IMR-90 (cell line): Measurements from ENCODE around the gene CAMK2G. TPM values are rescaled to one million over a fixed set of nuclear protein-coding genes. Genes with fewer than 3 reads are reported as not detected.

Experiments
- ATAC-seq: fragments of 200-7000 bp; cut with Tn5 transposase; 2 replicates; pipeline ENCODE4 v1.9.1; 2020; ENCODE audit warnings: low read depth, mild to moderate bottlenecking, moderate library complexity
- BruUV-seq: library from RNA; stranded (reverse); fragments of 400-500 nt; replicated peaks from 2 replicates; lab custom pipeline; 2021; lab: Mats Ljungman, UMichigan
- CTCF ChIA-PET: fragments of 300-600 bp; formaldehyde crosslinking; extraction: SDS; loops from one replicate; lab custom pipeline; 2021; ENCODE audit warnings: antibody characterized with exemption; lab: Yijun Ruan, JAX
- POLR2A ChIA-PET: fragments of 300-600 bp; sonication (Branson Sonifier 250); formaldehyde crosslinking; loops from one replicate; lab custom pipeline; 2022; ENCODE audit warnings: antibody characterized with exemption; ENCODE audit not compliant: unreplicated experiment; lab: Charles Lee
- DNase-seq: peaks from one replicate; pipeline ENCODE4 v3.0.0; 2013
- H2AFZ ChIP-seq: replicated peaks from 2 replicates; pipeline ENCODE3; 2013; ENCODE audit warnings: low read length, mild to moderate bottlenecking; ENCODE audit not compliant: poor library complexity
- H2AK5ac ChIP-seq: 2 replicates; pipeline ENCODE4 v1.6.1; 2013; ENCODE audit warnings: low read depth, low read length, inconsistent platforms
- H2AK9ac ChIP-seq: replicated peaks from 2 replicates; pipeline ENCODE3; 2013; ENCODE audit warnings: mild to moderate bottlenecking, low read depth, low read length, moderate library complexity; ENCODE audit not compliant: poor library complexity
- H2BK120ac ChIP-seq: 2 replicates; pipeline ENCODE4 v1.6.1; 2013; ENCODE audit warnings: low read depth, low read length, inconsistent platforms
- H2BK15ac ChIP-seq: 3 replicates; pipeline ENCODE4 v1.6.1; 2013; ENCODE audit warnings: low read depth, low read length, inconsistent platforms
- H2BK20ac ChIP-seq: 2 replicates; pipeline ENCODE4 v1.6.1; 2013; ENCODE audit warnings: low read depth, mild to moderate bottlenecking, inconsistent platforms, low read length, moderate library complexity
- H2BK5ac ChIP-seq: 2 replicates; pipeline ENCODE4 v1.6.1; 2013; ENCODE audit warnings: mild to moderate bottlenecking, low read depth, low read length, inconsistent platforms; ENCODE audit not compliant: poor library complexity, severe bottlenecking
- H3K14ac ChIP-seq: replicated peaks from 2 replicates; pipeline ENCODE4 v1.6.1; 2013; ENCODE audit warnings: low read depth, low read length, inconsistent platforms
- H3K18ac ChIP-seq: 2 replicates; pipeline ENCODE4 v1.6.1; 2013; ENCODE audit warnings: low read depth, low read length, control low read depth
- H3K23ac ChIP-seq: 2 replicates; pipeline ENCODE4 v1.6.1; 2013; ENCODE audit warnings: low read depth, low read length, inconsistent platforms
- H3K27ac ChIP-seq: 2 replicates; pipeline ENCODE4 v1.5.1; 2013; ENCODE audit warnings: mild to moderate bottlenecking, control low read depth, low read length; ENCODE audit not compliant: insufficient read depth
- H3K27me3 ChIP-seq: 2 replicates; pipeline ENCODE4 v1.6.1; 2013; ENCODE audit warnings: low read length; ENCODE audit not compliant: control insufficient read depth, insufficient read depth
- H3K36me3 ChIP-seq: 2 replicates; pipeline ENCODE4 v1.6.1; 2013; ENCODE audit warnings: low read length, mixed read lengths; ENCODE audit not compliant: control insufficient read depth, insufficient read depth
- H3K4ac ChIP-seq: 2 replicates; pipeline ENCODE4 v1.6.1; 2013; ENCODE audit warnings: low read depth, low read length, inconsistent platforms
- H3K4me1 ChIP-seq: 2 replicates; pipeline ENCODE4 v1.6.1; 2013; ENCODE audit warnings: low read length, mixed read lengths; ENCODE audit not compliant: control insufficient read depth, insufficient read depth
- H3K4me2 ChIP-seq: 2 replicates; pipeline ENCODE4 v1.6.1; 2013; ENCODE audit warnings: low read depth, mild to moderate bottlenecking, control low read depth, low read length, moderate library complexity
- H3K4me3 ChIP-seq: 2 replicates; pipeline ENCODE4 v1.5.1; 2013; ENCODE audit warnings: low read depth, mild to moderate bottlenecking, control low read depth, low read length, moderate library complexity; ENCODE audit not compliant: insufficient read depth
- H3K56ac ChIP-seq: 2 replicates; pipeline ENCODE4 v1.6.1; 2013; ENCODE audit warnings: low read length, inconsistent platforms; ENCODE audit not compliant: insufficient read depth; ENCODE audit errors: extremely low read depth
- H3K79me1 ChIP-seq, 2 experiments: 2 replicates each; pipeline ENCODE4 v1.6.1; 2013; ENCODE audit warnings: low read length in 2 of 2, inconsistent platforms in 1 of 2, low read depth in 1 of 2
- H3K9ac ChIP-seq: 2 replicates; pipeline ENCODE4 v1.6.1; 2013; ENCODE audit warnings: low read depth, low read length, control low read depth
- H3K9me1 ChIP-seq: 2 replicates; pipeline ENCODE4 v1.6.1; 2013; ENCODE audit warnings: low read length, inconsistent platforms; ENCODE audit not compliant: insufficient read depth
- H3K9me3 ChIP-seq: 2 replicates; pipeline ENCODE4 v1.6.1; 2013; ENCODE audit warnings: low read length; ENCODE audit not compliant: control insufficient read depth, insufficient read depth
- H4K20me1 ChIP-seq: 2 replicates; pipeline ENCODE4 v1.6.1; 2013; ENCODE audit warnings: low read length, inconsistent platforms; ENCODE audit not compliant: insufficient read depth
- H4K5ac ChIP-seq: 2 replicates; pipeline ENCODE4 v1.6.1; 2013; ENCODE audit warnings: mild to moderate bottlenecking, low read depth, low read length, control low read depth
- H4K8ac ChIP-seq, 2 experiments: 2 replicates each; pipeline ENCODE4 v1.6.1; 2013; ENCODE audit warnings: low read depth in 2 of 2, low read length in 2 of 2, control low read depth in 1 of 2, inconsistent platforms in 1 of 2
- H4K91ac ChIP-seq: 2 replicates; pipeline ENCODE4 v1.6.1; 2013; ENCODE audit warnings: low read depth, low read length, inconsistent platforms; ENCODE audit not compliant: insufficient read depth
- BHLHE40 ChIP-seq: fragments of 150-350 bp; IDR thresholded peaks from 2 replicates; pipeline ENCODE4 v1.6.1; 2016; ENCODE audit warnings: mild to moderate bottlenecking, low read depth, low read length
- CEBPB ChIP-seq: IDR thresholded peaks from 2 replicates; pipeline ENCODE4 v1.6.1; 2012; ENCODE audit warnings: low read depth, low read length, improper control_type of control experiment
- CHD1 ChIP-seq: IDR thresholded peaks from 2 replicates; pipeline ENCODE4 v1.6.1; 2012; ENCODE audit warnings: low read depth, low read length, improper control_type of control experiment
- FOS ChIP-seq: fragments of 150-350 bp; IDR thresholded peaks from 2 replicates; pipeline ENCODE4 v1.6.1; 2016; ENCODE audit warnings: low read depth, low read length
- MAFK ChIP-seq: IDR thresholded peaks from 2 replicates; pipeline ENCODE4 v1.6.1; 2012; ENCODE audit warnings: low read depth, low read length, improper control_type of control experiment
- MAZ ChIP-seq: IDR thresholded peaks from 2 replicates; pipeline ENCODE4 v1.6.1; 2012; ENCODE audit warnings: low read depth, mild to moderate bottlenecking, low read length, improper control_type of control experiment, moderate library complexity, borderline replicate concordance
- MXI1 ChIP-seq: IDR thresholded peaks from 2 replicates; pipeline ENCODE4 v1.6.1; 2012; ENCODE audit warnings: low read depth, mild to moderate bottlenecking, low read length, moderate library complexity, borderline replicate concordance
- NFE2L2 ChIP-seq: fragments of 150-350 bp; IDR thresholded peaks from 2 replicates; pipeline ENCODE4 v1.6.1; 2016; ENCODE audit warnings: low read depth, mild to moderate bottlenecking, low read length
- POLR2A ChIP-seq: IDR thresholded peaks from 2 replicates; pipeline ENCODE4 v1.6.1; 2012; ENCODE audit warnings: mild to moderate bottlenecking, low read depth, low read length
- RAD21 ChIP-seq: IDR thresholded peaks from 2 replicates; pipeline ENCODE4 v1.6.1; 2012; ENCODE audit warnings: low read length, improper control_type of control experiment
- RCOR1 ChIP-seq: IDR thresholded peaks from 2 replicates; pipeline ENCODE4 v1.6.1; 2012; ENCODE audit warnings: mild to moderate bottlenecking, low read length, improper control_type of control experiment; ENCODE audit not compliant: insufficient replicate concordance
- RFX5 ChIP-seq: IDR thresholded peaks from 2 replicates; pipeline ENCODE4 v1.8.0; 2012; ENCODE audit warnings: low read depth, mild to moderate bottlenecking, low read length, moderate library complexity
- SMC3 ChIP-seq: fragments of 150-350 bp; IDR thresholded peaks from 2 replicates; pipeline ENCODE4 v1.6.1; 2016; ENCODE audit warnings: low read depth, mild to moderate bottlenecking, antibody characterized with exemption, low read length, moderate library complexity
- WGBS, 2 experiments: methylation state at CpG; one replicate each; pipeline versions ENCODE4 v1.1.5 to v1.1.7; 2013; ENCODE audit warnings: missing lambda C conversion rate in 2 of 2; ENCODE audit not compliant: insufficient read length in 1 of 2; ENCODE audit errors: extremely low coverage in 2 of 2; 5-methylcytosine and 5-hydroxymethylcytosine counted together
- dilution Hi-C: fragments of 300-500 bp; cut with HindIII; formaldehyde crosslinking; loops from one replicate; pipeline ENCODE4 v1.14.3; 2018; ENCODE audit warnings: low sequenced_read_pairs; ENCODE audit not compliant: unreplicated experiment
- in situ Hi-C: fragments of 300-500 bp; cut with MboI; formaldehyde crosslinking; loops from 3 replicates; pipeline ENCODE4 v1.14.3; 2019; ENCODE audit warnings: low sequenced_read_pairs, inconsistent platforms, mixed read lengths
- intact Hi-C: fragments of 100-400 bp; cut with micrococcal nuclease; formaldehyde crosslinking; loops from 2 replicates; pipeline ENCODE4 v1.10.0; 2022
- polyA plus RNA-seq, 3 experiments: library from polyadenylated mRNA; depleted of rRNA; stranded (reverse); fragments of >200 nt; gene quantifications; 2 replicates each; pipeline ENCODE4 v1.2.3, GENCODE V29; 2012; ENCODE audit warnings: low replicate concordance in 1 of 3
- total RNA-seq: library from RNA; depleted of rRNA; stranded (reverse); fragments of >200 nt; gene quantifications from 2 replicates; pipeline ENCODE4 v1.2.3, GENCODE V29; 2012
- TF ChIP-seq, protein P1 (sequence below): conservative IDR thresholded peaks from 2 replicates; pipeline ENCODE4 v1.5.1; 2012; ENCODE audit warnings: mild to moderate bottlenecking, low read depth, low read length, improper control_type of control experiment
- TF ChIP-seq, protein P2 (sequence below): fragments of 150-350 bp; IDR thresholded peaks from 2 replicates; pipeline ENCODE4 v1.6.1; 2017; ENCODE audit warnings: mild to moderate bottlenecking, antibody characterized with exemption, low read length, low read depth
- TF ChIP-seq, protein P3 (sequence below): fragments of 150-350 bp; IDR thresholded peaks from 2 replicates; pipeline ENCODE4 v1.6.1; 2016; ENCODE audit warnings: low read depth, mild to moderate bottlenecking, low read length, moderate library complexity, borderline replicate concordance

CAMK2G gene
- total and polyA plus RNA-seq, 2 of the 4 experiments (the other 2 are of a cell fraction), result 20.4 to 25.4 TPM

DNA sequence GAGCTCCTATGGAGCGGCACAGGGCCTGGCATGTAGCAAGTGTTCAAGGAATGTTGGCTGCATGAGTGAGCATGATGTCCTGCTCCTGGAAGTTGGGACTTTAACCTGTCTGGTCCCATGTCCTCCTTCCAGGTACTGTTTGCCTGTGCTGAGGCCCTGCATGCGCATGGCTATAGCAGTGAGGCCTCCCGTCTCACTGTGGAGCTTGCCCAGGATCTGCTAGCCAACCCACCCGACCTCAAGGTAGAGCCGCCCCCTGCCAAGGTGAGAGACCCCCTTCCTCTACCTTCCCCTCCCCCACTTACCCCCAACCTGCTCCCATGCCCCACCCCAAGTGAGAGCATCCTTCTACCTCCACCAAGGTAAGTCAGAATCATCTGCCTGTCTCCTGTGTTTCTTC is 80.9 kb downstream of the CAMK2G start:
- Histone ChIP-seq H4K91ac (no peak overlapping the region), H2AK9ac (no peak overlapping the region), H2AFZ (no peak overlapping the region), H3K9me3 (no peaks in the 10 kb centered on the region), H3K18ac (no peak overlapping the region), H3K4ac (no peak overlapping the region), H3K14ac (no peak overlapping the region), H4K5ac (no peak overlapping the region), H2BK120ac (no peak overlapping the region), H3K9me1 (0 out of 2 replicates have a peak, but pooled peaks cover 7% of the 10 kb centered on the region), H2BK15ac (no peak overlapping the region), H3K23ac (no peak overlapping the region), H2BK5ac (no peak overlapping the region), H3K9ac (no peak overlapping the region), H3K4me3 (no peak overlapping the region), H3K27ac (no peak overlapping the region), H2AK5ac (no peak overlapping the region), H3K4me2 (no peak overlapping the region), H3K4me1 (no peaks in the 10 kb centered on the region), H2BK20ac (no peak overlapping the region), H3K56ac (no peak overlapping the region), H3K27me3 (no peaks in the 10 kb centered on the region), H4K8ac (no peak overlapping the region), H4K20me1 (peaks cover 11% of the 10 kb centered on the region), H3K79me1 (peaks cover 12 to 30% of the 10 kb centered on the region in 2 experiments), H3K36me3 (peaks cover 87% of the 10 kb centered on the region)
- no peak for TF ChIP-seq MXI1
- TF ChIP-seq, protein P1, sequence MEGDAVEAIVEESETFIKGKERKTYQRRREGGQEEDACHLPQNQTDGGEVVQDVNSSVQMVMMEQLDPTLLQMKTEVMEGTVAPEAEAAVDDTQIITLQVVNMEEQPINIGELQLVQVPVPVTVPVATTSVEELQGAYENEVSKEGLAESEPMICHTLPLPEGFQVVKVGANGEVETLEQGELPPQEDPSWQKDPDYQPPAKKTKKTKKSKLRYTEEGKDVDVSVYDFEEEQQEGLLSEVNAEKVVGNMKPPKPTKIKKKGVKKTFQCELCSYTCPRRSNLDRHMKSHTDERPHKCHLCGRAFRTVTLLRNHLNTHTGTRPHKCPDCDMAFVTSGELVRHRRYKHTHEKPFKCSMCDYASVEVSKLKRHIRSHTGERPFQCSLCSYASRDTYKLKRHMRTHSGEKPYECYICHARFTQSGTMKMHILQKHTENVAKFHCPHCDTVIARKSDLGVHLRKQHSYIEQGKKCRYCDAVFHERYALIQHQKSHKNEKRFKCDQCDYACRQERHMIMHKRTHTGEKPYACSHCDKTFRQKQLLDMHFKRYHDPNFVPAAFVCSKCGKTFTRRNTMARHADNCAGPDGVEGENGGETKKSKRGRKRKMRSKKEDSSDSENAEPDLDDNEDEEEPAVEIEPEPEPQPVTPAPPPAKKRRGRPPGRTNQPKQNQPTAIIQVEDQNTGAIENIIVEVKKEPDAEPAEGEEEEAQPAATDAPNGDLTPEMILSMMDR, result no peak
- no peak for TF ChIP-seq RCOR1
- no peak for TF ChIP-seq BHLHE40
- no peak for TF ChIP-seq CEBPB
- no peak for TF ChIP-seq SMC3
- TF ChIP-seq MAZ, result no peak
- no peak for TF ChIP-seq POLR2A
- TF ChIP-seq, protein P2, sequence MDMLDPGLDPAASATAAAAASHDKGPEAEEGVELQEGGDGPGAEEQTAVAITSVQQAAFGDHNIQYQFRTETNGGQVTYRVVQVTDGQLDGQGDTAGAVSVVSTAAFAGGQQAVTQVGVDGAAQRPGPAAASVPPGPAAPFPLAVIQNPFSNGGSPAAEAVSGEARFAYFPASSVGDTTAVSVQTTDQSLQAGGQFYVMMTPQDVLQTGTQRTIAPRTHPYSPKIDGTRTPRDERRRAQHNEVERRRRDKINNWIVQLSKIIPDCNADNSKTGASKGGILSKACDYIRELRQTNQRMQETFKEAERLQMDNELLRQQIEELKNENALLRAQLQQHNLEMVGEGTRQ, result no peak
- no peak for TF ChIP-seq MAFK
- TF ChIP-seq, protein P3, sequence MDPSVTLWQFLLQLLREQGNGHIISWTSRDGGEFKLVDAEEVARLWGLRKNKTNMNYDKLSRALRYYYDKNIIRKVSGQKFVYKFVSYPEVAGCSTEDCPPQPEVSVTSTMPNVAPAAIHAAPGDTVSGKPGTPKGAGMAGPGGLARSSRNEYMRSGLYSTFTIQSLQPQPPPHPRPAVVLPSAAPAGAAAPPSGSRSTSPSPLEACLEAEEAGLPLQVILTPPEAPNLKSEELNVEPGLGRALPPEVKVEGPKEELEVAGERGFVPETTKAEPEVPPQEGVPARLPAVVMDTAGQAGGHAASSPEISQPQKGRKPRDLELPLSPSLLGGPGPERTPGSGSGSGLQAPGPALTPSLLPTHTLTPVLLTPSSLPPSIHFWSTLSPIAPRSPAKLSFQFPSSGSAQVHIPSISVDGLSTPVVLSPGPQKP, result no peak
- no peak for TF ChIP-seq RFX5
- TF ChIP-seq NFE2L2, result no peak
- TF ChIP-seq CHD1, result no peak
- TF ChIP-seq RAD21, result no peak
- no peak for TF ChIP-seq FOS
- in situ Hi-C loops (no loop called here), dilution Hi-C loops (no loop called here), intact Hi-C loops (no loop called here)
- BruUV-seq, result no TSS peak
- WGBS, 2 experiments, result 100% methylated on average over 3 of the region's 5 CpGs; no CpG with 5 or more reads in 1 of the 2 experiments
- ChIA-PET CTCF (no interaction called here), POLR2A (no interaction called here)
- DNase-seq, result no peak
- no peak for ATAC-seq
